ENCODE measurements around the gene RABEPK.

- TF ChIP-seq CTCF (IDR thresholded peaks at IDR 0.05) (no peak), POLR2A (IDR thresholded peaks at IDR 0.05) (no peak)
These were observed 22.5 kb upstream of the RABEPK start for GRCh38 chr9:125177888-125178287.
